ENCODE data around the gene CD59.
"Not testable (repeated sequence)": the region's sequence is repeated elsewhere in the genome, so short reads cannot be mapped to it uniquely, and the experiment has no call there.

Gene CD59

DNA sequence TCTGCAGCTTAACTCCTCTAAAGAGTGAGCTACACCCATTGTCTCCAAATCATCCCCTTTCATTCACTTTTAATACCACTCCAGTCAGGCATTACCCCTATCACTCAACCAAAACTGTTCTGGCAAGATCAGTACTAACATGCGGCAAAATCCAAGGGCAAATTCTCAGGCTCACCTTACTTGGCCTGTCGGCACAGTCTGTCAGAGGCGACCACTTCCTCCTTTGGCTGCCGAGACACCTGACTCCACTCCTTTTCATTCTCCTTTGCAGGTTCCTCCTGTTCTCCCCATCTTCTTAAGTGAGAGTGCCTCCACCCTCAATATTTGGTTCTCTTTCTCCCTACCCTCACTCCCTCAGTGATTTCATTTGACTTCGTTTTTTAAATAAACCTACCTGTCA is 39.8 kb downstream of the CD59 start:
- no peak for DNase-seq (ENCODE audit: low read depth in 2 of 2, low spot score in 1 of 2)

DNA sequence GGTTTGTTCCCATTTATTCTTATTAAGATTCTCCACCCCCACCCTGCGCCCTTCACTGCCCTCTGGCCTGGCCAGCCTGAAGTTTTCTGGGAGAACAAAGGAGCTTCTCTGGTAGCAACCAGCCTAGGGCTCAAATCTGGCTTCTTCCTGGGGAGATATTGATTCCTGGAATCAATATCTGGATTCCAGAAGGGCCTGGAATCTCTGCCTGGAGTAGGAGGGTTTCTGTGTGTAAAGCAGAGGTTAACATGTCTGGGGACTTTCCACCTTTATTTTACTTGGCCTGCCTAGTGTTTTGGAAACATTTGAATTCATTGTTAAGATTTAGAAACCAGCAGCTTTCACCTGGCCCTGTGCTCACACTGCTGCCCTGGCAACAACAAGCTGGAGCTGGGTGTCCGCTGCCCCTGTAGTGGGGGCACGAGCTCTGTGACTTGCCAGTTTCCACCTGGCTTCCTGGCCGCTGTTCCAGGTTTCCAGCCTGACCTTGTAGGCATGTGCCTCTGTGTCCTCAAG is 41.1 kb downstream of the CD59 start:
- no peak for DNase-seq (ENCODE audit: low read depth in 2 of 2, low spot score in 1 of 2)

DNA sequence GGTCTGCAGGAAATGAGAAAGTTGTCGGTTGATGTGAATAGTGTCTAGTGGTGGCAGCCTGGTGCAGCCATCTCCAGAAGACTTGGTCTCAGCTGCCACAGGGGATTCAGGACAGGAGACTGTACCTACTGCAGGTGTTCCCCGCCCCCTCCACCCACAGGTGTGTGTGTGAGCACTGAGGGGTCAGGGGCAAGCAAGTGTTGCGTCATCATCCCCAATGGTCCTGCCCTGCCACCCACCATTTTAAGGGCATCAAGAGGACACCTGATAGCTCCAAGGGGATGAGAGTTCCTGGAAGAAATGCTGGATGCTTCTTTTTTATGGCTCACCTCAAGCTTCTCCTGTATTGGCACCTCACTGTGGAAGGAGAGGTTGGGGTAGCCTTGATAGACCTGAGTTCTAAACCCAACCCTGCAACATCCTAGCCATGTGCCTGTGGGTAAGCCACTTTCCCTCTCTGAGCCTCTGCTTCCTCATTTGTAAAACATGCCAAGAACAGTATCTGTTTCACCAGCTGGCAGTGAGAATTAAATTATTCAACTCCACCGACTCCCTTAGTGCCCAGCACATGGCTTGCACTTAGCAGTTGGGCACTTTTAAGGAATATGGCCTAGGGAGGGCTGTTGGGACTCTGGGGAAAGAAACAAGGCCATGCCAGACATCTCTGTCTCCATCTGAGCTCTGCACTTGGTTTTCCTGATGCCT is 41.7 kb downstream of the CD59 start:
- DNase-seq (ENCODE audit: low read depth in 2 of 2, low spot score in 1 of 2), result no peak

DNA sequence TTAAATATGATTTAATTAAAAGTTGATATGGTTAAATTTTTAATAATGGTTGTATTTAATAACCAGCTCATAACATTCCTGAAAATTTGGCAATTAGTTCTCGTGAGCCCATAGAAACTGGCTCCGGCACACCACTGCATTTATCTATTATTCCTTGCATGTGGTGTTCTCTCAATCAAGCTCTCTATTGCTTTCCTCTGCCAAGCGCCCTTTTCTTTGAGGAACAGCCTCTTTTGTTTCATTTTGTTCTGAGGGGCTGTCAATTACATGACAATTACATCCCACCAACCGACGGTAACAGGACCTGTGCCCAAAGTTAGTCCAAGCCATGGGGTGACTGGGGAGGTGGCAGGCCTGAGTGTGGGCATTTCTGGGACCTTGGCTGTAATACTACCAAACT is 43.7 kb downstream of the CD59 start:
- no peak for DNase-seq (ENCODE audit: low read depth in 2 of 2, low spot score in 1 of 2)

DNA sequence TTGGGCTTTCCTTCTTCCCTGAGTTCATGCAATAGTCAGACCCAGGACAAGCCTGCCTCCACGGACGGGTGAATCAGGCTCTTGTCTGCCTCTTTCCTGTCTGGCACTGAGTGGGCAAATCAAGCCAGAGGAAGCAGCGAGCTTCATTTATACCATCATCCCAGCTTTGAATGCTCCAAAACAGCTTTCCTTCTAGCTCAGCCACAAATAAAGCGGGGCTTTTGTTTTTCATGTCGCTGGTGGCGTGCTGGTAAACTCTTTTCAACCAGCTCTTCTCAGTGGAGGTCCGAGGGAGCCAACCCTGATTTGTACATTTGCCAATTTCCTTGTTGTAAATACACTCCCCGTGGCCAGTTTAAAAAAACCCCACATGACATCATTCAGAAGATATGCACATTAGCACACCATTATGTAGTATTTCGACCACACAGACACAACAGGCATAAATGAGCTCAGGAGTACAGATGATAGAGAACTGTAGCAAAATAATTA is 44.2 kb downstream of the CD59 start:
- DNase-seq (ENCODE audit: low read depth in 2 of 2, low spot score in 1 of 2), result no peak

GRCh38 chr11:33691066-33691864 is 45.0 kb downstream of the CD59 start:
- DNase-seq (ENCODE audit: low read depth in 2 of 2, low spot score in 1 of 2), result no peak

DNA sequence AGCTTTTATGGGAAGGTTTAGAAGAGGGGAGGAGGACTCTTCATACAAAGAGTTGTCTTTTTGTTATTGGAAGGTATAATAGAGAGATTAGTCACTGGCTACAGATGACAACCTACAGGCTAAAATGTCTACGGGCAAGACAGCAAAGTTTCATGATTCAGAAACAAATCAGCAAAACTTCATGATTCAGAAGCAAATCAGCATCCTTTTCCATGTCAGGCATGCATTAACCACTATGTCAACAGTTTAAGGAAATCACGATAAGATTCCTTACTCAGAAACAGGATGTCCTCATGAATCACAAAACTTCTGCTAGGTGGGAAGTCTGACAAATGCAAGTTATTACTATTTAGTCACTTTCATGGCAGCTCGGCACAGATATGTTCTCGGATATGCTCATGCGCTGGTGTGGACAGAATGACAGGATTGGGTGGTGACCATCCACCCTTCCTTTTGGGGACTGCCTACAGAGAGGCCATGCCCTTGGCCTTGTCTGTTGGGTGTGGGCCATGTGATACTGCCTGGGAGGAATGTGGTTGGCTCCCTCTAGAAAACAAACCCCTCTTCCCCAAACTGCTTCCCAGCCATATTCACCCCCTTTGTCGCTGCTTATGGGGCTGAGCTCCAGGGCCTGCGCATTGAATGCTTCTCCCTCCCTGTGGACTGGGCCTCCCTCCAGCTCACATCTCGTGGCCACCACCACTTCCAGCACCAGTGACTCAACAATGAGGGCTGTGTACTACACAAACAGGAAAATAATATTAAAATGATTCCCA is 45.7 kb downstream of the CD59 start:
- DNase-seq (ENCODE audit: low read depth in 2 of 2, low spot score in 1 of 2), result no peak

DNA sequence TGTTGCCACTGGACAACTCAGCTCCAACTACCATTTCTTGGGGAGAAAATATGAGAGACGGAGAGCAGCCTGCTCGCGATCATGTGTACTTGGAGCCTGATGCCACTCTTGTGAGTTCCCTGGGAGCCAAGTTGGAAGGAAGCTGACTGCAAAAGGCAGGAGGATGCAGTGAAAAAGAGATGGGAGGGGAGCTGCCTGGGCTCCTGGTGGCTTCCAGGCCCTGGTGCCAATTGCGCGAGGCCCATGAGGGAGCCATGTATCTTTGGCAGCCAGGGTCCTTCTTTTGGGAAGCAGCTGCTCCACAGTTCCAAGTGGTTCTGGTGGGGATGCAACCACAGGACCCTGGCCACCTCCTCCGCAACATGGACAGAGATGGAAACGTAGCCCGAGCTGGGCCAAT is 46.7 kb downstream of the CD59 start:
- DNase-seq (ENCODE audit: low read depth in 2 of 2, low spot score in 1 of 2), result no peak

GRCh38 chr11:33689085-33689484 is 47.1 kb downstream of the CD59 start:
- no peak for DNase-seq (ENCODE audit: low read depth in 2 of 2, low spot score in 1 of 2)

DNA sequence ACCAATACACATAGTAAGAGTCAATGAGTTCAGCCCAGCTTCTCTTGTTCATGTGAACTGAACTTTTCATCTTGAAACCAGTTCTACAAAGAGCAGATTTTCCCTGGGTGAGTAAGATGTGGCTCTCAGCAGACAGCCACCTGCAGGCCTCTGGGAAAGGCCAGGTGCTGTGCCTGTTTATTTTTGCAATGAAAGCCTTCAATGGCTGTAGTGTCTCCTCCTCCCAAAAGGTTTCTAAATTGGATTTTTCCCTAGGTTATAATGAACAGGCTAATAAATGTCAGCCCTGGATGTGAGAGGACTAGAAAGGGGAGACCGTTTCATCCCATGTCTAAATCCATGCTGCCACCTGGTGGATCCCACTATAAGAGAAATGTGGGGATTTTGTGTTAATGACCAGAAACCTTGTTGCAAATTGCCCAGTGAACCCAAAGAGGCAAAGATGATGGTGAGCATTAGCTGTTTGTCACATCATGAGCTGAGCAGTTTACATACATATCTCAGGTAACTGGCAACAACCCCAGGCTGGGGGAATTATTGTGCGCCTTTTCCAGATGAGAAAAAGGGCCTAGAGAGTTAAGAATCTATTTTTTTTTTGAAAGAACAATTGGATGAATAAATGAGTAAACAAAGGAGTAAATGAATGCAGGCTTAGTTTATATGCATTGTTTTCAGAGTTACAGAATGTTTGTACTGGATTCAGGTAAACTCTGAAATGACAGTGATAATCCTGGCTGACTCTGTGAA is 48.3 kb downstream of the CD59 start:
- DNase-seq (ENCODE audit: low read depth in 2 of 2, low spot score in 1 of 2), result no peak

- DNase-seq (ENCODE audit: low read depth in 2 of 2, low spot score in 1 of 2), result no peak
Measured at GRCh38 chr11:33685082-33685481, 51.1 kb downstream of the CD59 start.

DNA sequence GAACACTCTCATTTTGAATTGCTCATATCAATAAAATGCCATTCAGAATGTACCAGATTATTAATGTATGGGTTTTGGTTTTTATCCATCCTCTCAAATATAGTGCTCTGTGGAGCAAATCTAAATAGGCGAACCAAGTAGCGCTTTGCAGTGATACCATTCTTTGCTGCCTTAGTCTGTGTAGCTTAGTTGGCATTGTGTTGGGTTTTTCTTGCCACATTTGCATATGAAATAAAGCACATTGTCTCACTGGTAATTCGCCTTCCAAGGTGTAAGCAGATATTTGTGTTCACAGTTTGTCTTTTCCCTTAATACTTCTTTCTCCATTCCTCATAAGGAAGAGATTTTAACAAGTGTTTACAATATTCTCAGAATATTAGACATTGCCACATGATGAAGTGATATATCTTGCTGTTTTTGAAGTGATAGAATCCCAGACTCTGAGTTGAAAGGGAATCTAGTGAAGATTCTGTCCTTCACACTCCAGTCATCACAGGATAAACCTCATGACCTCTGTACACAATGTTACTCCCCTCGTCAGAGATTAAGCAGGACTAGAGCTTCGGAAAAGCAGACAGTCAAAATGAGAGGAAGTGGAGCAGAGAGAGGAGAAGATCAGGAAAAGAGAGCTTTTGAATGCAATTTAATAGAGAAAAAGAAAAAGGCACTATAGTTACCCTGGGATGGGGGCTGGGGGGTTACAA is 52.1 kb downstream of the CD59 start:
- DNase-seq (ENCODE audit: low read depth in 2 of 2, low spot score in 1 of 2), result no peak

DNA sequence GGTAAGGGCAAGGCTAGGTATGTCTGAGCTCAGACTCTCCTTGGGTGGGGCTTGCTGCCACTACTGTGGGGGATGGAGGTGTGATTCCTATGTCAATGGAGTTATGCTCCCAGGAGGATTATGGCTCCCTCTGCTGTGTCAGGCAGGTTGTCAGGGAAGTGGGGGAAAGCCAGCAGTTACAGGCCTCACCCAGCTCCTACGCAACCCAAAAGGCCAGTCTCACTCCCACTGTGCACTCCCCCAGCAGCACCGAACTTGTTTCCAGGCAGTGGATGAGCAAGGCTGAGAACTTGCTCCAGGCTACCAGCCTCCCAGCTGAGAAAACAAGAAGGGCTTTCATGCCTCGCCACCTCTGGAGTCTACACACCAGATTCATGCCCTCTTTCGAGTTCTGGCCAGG is 53.8 kb downstream of the CD59 start:
- no peak for DNase-seq (ENCODE audit: low read depth in 2 of 2, low spot score in 1 of 2)

DNA sequence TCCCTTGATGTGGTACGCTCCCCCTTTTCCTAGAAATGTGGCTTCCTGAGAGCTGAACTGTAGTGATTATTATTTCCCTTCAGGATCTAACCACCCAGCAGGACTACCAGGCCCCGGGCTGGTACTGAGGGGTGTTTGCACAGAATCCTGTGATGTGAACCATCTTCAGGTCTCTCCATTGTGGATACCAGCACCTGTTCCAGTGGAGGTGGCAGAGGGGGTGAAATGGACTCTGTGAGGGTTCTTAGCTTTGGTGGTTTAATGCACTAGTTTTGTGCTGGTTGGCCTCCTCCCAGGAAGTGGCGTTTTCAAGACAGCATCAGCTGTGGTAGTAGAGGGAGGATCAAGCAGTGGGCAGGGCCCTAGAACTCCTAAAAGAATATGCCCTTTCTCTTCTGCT is 54.2 kb downstream of the CD59 start:
- no peak for DNase-seq (ENCODE audit: low read depth in 2 of 2, low spot score in 1 of 2)

DNA sequence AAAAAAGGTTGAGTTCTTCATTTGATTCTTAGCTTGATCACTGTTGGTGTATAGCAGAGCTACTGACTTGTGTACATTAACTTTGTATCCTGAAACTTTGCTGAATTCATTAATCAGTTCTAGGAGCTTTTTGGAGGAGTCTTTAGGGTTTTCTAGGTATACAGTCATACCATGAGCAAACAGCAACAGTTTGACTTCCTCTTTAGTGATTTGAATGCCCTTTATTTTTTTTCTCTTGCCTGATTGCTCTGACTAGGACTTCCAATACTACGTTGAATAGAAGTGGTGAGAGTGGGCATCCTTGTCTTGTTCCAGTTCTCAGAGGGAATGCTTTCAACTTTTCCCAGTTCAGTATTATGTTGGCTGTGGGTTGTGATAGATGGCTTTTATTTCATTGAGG is 57.6 kb downstream of the CD59 start:
- not testable (repeated sequence) for DNase-seq (ENCODE audit: low read depth in 2 of 2, low spot score in 1 of 2)

DNA sequence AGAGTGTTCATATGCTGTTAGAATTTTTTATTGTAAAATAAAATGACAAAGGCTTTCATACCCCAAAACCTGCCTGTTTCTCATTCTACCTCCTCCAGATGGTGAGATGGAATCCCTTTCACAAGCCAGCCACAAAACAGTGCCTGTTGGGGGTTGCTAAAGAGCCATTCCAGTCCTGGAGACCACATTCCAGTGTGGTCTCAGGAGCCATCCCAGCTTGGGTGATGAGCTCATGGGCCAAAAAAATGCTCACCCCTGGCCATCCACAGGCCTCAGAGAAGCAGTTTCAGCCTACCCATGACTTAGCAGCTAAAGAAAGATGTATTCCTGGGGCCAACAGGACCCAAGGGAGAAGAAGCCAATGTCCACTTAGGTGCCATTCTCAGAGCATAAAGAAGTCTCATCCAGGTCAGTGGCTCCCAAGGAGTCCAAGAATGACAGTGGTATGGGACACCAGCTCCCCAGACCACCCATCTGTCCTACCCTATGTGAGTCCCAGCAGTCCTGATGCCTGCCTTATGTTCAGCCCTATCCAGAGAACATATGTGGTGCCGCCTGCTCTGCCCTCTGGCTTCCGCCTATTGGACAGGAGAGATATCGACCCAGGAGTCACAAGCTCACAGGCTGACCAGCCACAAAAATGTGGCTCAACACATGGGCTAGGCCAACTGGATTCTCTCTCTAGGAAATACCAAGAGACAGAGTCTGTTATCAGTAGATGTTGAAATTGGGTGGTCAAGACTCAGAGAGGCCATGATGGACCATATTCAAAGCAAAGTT is 62.0 kb downstream of the CD59 start:
- DNase-seq (ENCODE audit: low read depth in 2 of 2, low spot score in 1 of 2), result no peak

DNA sequence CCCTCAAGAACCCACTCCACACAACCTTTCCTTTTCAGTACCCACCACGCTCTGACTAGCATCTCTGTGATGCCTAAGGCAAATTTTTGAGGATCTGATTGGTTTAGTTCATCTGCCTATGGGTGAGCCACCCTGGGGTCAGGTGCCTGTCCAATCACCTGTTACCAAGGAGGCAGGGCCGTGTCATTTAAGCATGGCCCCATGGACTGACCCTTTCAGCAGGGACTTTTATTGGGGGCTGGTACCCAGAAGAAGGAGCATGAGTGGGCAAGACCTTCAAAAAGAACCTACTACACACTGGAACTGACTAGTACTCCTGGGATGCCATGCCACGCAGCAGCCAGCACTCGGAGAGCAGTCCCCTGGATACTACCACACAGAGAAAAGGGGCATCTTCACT is 64.0 kb downstream of the CD59 start:
- DNase-seq (ENCODE audit: low read depth in 2 of 2, low spot score in 1 of 2), result no peak

DNA sequence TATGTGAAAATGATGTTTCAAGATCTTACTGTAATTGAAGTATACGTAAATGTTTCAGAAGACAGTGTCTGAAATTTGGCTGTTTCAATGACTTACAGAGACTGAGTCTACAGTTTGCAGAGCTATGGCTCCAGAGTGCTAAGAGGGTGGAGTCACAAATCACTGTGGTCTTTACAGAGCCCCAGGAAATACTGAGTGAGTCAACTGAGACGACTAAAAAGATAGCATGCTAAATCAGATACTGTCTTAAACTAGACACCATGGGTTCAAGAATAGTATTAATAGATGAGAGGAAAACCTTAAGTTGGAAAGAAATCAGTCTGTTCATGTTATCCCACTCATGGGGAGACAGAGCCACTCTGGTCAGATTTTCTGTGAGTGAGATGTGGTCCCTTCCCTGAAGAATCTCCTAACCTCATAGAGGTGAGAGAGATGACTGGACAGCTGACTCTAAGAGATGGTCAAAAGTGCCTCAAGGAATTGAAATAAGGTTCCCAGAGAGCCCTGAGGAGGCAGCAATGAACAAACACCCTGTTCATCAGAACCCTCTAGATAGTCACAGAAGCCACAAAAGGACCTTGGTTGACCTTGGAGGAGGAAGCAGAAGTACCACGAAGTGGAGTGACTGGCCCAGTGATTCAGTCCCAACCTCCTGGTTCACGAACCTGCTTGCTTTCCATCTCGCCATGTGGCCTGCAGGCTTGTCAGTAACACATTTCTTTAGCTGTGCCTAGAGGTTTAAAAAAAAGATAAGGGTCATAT is 65.8 kb downstream of the CD59 start:
- DNase-seq (ENCODE audit: low read depth in 2 of 2, low spot score in 1 of 2), result no peak
